Tibial nerve (tissue), 4 donors: ENCODE measurements around the gene CCDC110.

Experiments
- EP300 ChIP-seq, 2 donors: sonication (generic); formaldehyde crosslinking; IDR thresholded peaks; one replicate each; pipeline ENCODE4 v1.6.1; 2017; ENCODE audit warnings: antibody characterized with exemption in 2 of 2, mild to moderate bottlenecking in 1 of 2
- POLR2A ChIP-seq, 2 donors: fragments of 450-650 bp; IDR thresholded peaks; one replicate each; pipeline ENCODE4 v1.6.1; 2017; ENCODE audit warnings: antibody characterized with exemption in 2 of 2, mild to moderate bottlenecking in 2 of 2, moderate library complexity in 2 of 2
- TF ChIP-seq, protein P1 (sequence below), 5 experiments: fragments of 200-600 bp in 3 of 5; fragments of 450-650 bp in 2 of 5; sonication (generic) in 3 of 5; IDR thresholded peaks; one replicate each; pipeline ENCODE4 v1.5.1; 2016 to 2019; ENCODE audit warnings: antibody characterized with exemption in 5 of 5, mild to moderate bottlenecking in 3 of 5, moderate library complexity in 2 of 5

DNA sequence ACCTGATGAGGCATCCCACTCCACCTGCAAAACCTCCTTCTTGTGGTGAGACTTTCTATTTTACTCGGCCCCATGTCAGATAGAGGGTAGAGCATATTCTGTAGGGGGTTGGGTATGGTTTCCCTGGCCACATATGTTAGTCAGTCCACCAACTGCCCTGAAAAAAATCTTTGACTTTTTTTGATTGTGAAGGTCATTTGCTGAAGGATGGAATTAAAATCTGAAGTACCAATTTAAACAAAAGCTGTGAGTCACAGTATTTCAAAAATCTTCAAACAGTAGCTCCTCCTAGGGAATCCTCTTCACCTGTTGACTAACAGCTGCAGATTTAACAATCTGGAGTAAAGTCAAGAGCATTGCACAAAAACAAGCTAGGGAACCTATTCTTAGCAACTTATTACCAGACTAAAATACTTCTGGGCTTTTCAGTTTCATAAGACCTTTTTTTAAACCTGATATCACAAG lies 8.0 kb upstream of the CCDC110 start:
- TF ChIP-seq, protein P1, sequence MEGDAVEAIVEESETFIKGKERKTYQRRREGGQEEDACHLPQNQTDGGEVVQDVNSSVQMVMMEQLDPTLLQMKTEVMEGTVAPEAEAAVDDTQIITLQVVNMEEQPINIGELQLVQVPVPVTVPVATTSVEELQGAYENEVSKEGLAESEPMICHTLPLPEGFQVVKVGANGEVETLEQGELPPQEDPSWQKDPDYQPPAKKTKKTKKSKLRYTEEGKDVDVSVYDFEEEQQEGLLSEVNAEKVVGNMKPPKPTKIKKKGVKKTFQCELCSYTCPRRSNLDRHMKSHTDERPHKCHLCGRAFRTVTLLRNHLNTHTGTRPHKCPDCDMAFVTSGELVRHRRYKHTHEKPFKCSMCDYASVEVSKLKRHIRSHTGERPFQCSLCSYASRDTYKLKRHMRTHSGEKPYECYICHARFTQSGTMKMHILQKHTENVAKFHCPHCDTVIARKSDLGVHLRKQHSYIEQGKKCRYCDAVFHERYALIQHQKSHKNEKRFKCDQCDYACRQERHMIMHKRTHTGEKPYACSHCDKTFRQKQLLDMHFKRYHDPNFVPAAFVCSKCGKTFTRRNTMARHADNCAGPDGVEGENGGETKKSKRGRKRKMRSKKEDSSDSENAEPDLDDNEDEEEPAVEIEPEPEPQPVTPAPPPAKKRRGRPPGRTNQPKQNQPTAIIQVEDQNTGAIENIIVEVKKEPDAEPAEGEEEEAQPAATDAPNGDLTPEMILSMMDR (IDR thresholded peaks at IDR 0.05) = no peak
- TF ChIP-seq POLR2A (IDR thresholded peaks at IDR 0.05) (no peak), EP300 (IDR thresholded peaks at IDR 0.05) (no peak)
